ENCODE results near the gene MEGF11. TPM values are rescaled to one million over a fixed set of nuclear protein-coding genes. Genes with fewer than 3 reads are reported as not detected.

Gene MEGF11
- 0.91 TPM for polyA plus RNA-seq (2013, experiment 1 of 4)
- polyA plus RNA-seq (2013, experiment 2 of 4), result 0.92 TPM
- 0.75 TPM for polyA plus RNA-seq (2013, experiment 3 of 4)
- polyA plus RNA-seq (2013, experiment 4 of 4), result 0.97 TPM

DNA sequence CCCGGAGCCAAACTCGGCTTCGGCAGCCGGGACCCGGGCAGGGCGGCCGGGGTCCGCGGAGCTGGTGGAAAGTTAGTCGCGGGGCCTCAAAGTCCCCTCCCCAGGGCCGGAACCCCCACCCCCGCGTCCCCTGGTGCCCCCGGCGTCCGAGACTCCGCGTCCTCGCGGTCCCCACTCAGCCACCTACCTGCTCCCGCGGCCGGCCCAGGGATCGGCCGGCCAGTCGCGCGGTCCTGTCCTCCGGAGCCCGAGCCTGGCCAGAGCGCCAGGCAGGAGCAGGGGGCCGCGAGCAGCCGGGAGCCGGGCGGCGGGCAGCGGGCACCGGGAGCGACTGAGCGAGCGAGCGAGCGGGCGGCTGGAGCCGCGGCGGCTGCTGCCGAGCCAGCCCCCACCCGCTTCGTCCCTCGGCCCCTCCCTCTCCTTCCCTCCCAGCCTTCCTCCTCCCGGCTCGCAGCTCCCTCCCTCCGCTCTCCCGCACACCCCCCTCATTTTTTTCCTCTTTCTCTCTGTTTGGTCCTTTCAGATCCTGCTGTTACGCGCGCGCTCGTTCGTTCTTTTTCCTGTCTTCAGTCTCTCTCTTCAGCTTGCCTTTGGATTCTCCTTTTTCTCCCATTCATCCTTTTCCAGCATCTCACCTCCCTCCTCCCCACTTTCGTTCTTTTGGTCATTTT, at the start of gene MEGF11:
TSS of gene MEGF11 (minus strand) at position 333 of the 671 bp plus-strand sequence. CDS start 125,347 bp downstream, outside the sequence.
- H3K27me3 ChIP-seq (ENCODE audit: control insufficient read depth, insufficient read depth, low read length, poor library complexity, severe bottlenecking), result peaks cover 84% of the 10 kb centered on the region
- peaks cover 14% of the 10 kb centered on the region for H3K4me1 ChIP-seq (ENCODE audit: control insufficient read depth, insufficient read depth, low read length)
- H3K27ac ChIP-seq (ENCODE audit: insufficient read depth, low read depth, low read length, poor library complexity, severe bottlenecking), result no peak within 1 kb of the TSS
- peak within 1 kb of the TSS; percentile 44 for H3K4me3 ChIP-seq (ENCODE audit: insufficient read depth, low read depth, low read length)
- no peaks in the 10 kb centered on the region for H3K36me3 ChIP-seq (ENCODE audit: control insufficient read depth, insufficient read depth, low read length)
- WGBS, 2 experiments, result 0% methylated on average over 64 of the region's 64 CpGs
- no peaks in the 10 kb centered on the region for H3K9me3 ChIP-seq (ENCODE audit: control insufficient read depth, low read length)

DNA sequence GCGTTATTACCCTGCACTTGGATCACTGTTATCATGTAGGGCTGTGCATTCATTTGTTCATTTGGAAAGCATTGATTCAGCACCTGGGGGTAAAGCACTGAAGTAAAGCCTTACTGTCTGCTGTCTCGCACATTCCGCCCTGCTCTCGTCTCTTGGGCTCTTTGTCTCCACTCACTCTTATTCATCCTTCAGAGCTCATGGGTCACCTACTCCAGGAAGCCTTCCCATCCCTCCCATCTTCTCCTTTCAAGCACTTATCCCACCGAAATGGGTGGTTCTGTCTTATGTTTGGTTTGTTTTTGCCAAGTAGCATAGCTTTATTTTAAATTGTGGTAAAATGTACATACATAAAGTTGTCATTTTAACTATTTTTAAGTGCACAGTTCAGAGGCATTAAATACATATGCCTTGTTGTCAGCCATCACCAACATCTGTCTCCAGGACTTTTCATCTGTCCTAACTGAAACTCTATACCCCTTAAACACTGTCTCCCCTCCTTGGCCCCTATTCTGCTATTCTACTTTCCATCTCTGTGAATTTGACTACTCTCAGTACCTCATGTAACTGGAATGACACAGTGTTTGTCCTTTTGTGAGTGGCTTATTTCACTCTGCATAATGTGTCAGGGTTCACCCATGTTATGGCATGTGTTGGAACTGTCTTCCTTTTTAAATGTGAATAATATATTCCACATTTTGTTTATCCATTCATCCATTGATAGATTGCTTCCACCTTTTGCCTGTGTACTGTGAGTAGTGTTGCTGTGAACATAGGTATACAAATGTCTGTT, 49.1 kb upstream of the MEGF11 start:
- Histone ChIP-seq H3K27ac (ENCODE audit: insufficient read depth, low read depth, low read length, poor library complexity, severe bottlenecking) (no peak overlapping the region), H3K4me1 (ENCODE audit: control insufficient read depth, insufficient read depth, low read length) (no peaks in the 10 kb centered on the region), H3K36me3 (ENCODE audit: control insufficient read depth, insufficient read depth, low read length) (no peaks in the 10 kb centered on the region), H3K9me3 (ENCODE audit: control insufficient read depth, low read length) (no peaks in the 10 kb centered on the region), H3K27me3 (ENCODE audit: control insufficient read depth, insufficient read depth, low read length, poor library complexity, severe bottlenecking) (no peaks in the 10 kb centered on the region), H3K4me3 (ENCODE audit: insufficient read depth, low read depth, low read length) (no peak overlapping the region)
- WGBS, 2 experiments, result 82 to 88% methylated on average over 4 of the region's 5 CpGs

DNA sequence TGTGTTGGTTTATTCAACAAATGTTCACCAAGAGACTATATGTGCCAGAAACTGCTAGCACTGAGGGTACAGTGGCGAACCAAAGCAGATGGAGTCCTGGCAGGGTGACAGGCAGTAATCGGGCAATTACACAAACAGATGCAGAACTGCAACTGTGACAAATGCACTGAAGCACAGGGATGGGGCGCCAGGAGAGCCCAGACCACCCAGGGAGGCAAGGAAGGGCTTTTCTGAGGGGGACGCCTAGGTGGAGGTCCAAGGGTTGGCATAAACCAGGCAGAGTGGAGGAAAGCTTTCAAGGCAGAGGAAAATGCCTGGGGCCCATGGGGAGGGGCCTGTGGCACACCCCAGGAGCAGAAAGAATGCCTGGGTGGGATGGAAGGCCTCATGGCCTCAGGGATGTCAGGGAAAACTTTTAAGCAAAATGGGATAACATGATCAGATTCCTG, 45.3 kb upstream of the MEGF11 start:
- Histone ChIP-seq H3K4me3 (ENCODE audit: insufficient read depth, low read depth, low read length) (no peak overlapping the region), H3K9me3 (ENCODE audit: control insufficient read depth, low read length) (no peaks in the 10 kb centered on the region), H3K27ac (ENCODE audit: insufficient read depth, low read depth, low read length, poor library complexity, severe bottlenecking) (no peak overlapping the region), H3K27me3 (ENCODE audit: control insufficient read depth, insufficient read depth, low read length, poor library complexity, severe bottlenecking) (peaks cover 19% of the 10 kb centered on the region), H3K4me1 (ENCODE audit: control insufficient read depth, insufficient read depth, low read length) (peaks cover 6% of the 10 kb centered on the region), H3K36me3 (ENCODE audit: control insufficient read depth, insufficient read depth, low read length) (no peaks in the 10 kb centered on the region)
- WGBS, 2 experiments, result 74 to 76% methylated on average over 4 of the region's 4 CpGs

DNA sequence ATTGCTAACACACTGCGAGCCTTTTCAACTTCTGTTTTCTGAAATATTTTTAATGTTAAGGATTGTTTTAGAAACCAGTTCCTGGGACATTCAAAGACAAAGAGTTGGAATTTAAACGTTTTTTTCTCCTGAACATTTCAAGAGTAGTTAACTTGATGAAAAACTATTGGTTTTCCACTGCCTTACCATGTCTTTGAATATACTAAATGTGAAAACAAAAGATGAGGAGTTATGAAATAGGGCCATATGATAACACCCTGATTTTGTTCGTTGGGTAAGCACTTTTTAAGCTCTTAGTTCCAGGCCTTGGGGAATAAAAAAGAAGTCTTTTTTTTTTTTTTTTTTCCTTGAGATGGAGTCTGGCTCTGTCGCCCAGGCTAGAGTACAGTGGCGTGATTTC, 42.6 kb upstream of the MEGF11 start:
- peaks cover 32% of the 10 kb centered on the region for H3K27me3 ChIP-seq (ENCODE audit: control insufficient read depth, insufficient read depth, low read length, poor library complexity, severe bottlenecking)
- peaks cover 6% of the 10 kb centered on the region for H3K4me1 ChIP-seq (ENCODE audit: control insufficient read depth, insufficient read depth, low read length)
- no peak overlapping the region for H3K27ac ChIP-seq (ENCODE audit: insufficient read depth, low read depth, low read length, poor library complexity, severe bottlenecking)
- H3K4me3 ChIP-seq (ENCODE audit: insufficient read depth, low read depth, low read length), result no peak overlapping the region
- WGBS, 2 experiments, result 92 to 96% methylated on average over 5 of the region's 5 CpGs
- no peaks in the 10 kb centered on the region for H3K9me3 ChIP-seq (ENCODE audit: control insufficient read depth, low read length)
- H3K36me3 ChIP-seq (ENCODE audit: control insufficient read depth, insufficient read depth, low read length), result no peaks in the 10 kb centered on the region

DNA sequence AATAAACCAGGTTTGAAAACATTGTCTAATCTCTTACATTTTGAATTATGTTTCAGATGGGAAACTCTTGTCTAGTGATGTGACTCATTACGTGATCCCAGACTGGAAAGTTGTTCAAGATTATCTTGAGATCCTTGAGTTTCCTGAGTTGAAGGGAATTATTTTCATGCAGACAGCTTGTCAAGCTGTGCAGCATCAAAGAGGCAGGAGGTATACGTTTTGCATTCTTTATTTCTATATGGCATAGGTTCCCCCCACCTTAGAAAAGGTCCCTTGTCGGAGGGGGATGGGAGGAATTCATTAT, 41.3 kb upstream of the MEGF11 start:
- Histone ChIP-seq H3K27ac (ENCODE audit: insufficient read depth, low read depth, low read length, poor library complexity, severe bottlenecking) (no peak overlapping the region), H3K36me3 (ENCODE audit: control insufficient read depth, insufficient read depth, low read length) (no peaks in the 10 kb centered on the region), H3K4me3 (ENCODE audit: insufficient read depth, low read depth, low read length) (no peak overlapping the region), H3K27me3 (ENCODE audit: control insufficient read depth, insufficient read depth, low read length, poor library complexity, severe bottlenecking) (peaks cover 32% of the 10 kb centered on the region), H3K9me3 (ENCODE audit: control insufficient read depth, low read length) (no peaks in the 10 kb centered on the region), H3K4me1 (ENCODE audit: control insufficient read depth, insufficient read depth, low read length) (peaks cover 6% of the 10 kb centered on the region)
- 36 to 50% methylated on average over 2 to 3 of the region's 3 CpGs for WGBS, 2 experiments

DNA sequence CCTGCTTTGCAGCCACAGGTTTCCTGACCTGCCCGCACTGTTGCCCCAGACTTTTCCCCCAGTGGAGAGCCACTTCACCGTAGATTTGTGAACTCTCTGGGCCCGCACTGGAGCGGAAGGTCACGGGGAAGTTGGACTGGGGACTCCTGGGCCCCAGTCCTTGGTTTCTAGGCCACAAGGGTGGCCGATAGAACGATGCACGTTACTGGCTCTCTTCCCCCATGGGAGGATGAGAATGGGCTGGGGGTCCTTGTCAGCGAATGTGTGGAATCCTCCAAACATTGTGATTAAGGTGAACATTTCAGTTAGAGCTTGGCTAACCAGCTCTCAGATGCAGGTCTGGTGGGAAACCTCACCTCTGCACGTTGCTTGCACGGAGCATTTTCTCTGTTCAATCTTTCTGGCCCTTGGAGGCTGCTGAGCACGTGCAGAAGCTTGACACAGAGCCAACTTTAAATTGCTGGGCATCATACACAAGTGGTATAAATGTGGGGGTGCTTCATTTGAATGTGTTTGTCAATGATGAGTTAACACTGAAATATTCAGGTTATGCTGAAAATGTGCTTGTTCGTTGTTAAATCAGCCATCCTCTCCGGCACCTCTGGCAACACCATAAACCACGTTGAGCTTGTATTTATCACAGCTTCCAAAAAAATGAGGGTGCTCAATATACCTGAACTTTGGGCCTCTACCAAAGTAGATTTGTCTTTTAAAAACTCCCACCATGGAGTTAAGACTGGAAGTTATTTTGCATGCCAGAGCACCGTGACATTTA, 40.8 kb upstream of the MEGF11 start:
- Histone ChIP-seq H3K27ac (ENCODE audit: insufficient read depth, low read depth, low read length, poor library complexity, severe bottlenecking) (no peak overlapping the region), H3K27me3 (ENCODE audit: control insufficient read depth, insufficient read depth, low read length, poor library complexity, severe bottlenecking) (peaks cover 32% of the 10 kb centered on the region), H3K9me3 (ENCODE audit: control insufficient read depth, low read length) (no peaks in the 10 kb centered on the region), H3K4me3 (ENCODE audit: insufficient read depth, low read depth, low read length) (peak overlapping the region; percentile 52), H3K4me1 (ENCODE audit: control insufficient read depth, insufficient read depth, low read length) (peaks cover 6% of the 10 kb centered on the region), H3K36me3 (ENCODE audit: control insufficient read depth, insufficient read depth, low read length) (no peaks in the 10 kb centered on the region)
- WGBS, 2 experiments, result 15 to 19% methylated on average over 16 of the region's 16 CpGs

DNA sequence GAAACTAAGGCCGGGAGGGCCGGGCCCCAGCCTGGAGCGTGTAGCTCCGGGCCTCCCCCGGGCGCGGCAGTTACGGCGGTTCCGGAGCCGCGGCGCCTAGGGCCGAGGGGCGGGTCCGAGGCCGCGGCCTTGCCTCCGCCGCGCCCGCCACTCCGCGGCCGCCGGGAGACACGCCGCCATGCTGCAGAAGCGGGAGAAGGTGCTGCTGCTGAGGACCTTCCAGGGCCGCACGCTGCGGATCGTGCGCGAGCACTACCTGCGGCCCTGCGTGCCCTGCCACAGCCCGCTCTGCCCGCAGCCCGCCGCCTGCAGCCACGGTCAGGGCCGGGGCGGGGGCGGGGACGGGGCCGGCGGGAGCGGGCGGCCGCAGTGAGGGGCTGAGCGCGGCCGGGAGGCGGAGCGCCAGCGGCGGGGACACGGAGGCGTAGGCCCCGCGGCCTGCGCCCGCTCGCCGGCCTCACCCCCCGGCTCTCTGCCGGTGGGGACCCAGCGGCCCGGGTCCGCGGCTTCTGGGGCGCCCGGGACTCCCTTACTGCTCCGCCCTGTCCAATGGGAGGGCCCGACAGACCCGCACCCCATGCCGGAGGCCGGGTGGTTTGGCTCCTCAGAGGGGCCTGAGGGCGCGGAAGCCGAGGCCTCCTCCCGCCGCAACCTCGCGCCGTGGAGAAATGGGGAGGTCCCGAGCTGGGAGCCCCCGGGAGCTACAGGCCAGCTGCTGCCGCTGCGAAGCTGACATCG, 40.0 kb upstream of the MEGF11 start, which contains the start of gene DIS3L:
TSS of gene DIS3L (plus strand) at position 150 of the 738 bp plus-strand sequence. CDS start at position 179, 29 bp downstream.
- Histone ChIP-seq H3K4me1 (ENCODE audit: control insufficient read depth, insufficient read depth, low read length) (peaks cover 6% of the 10 kb centered on the region), H3K4me3 (ENCODE audit: insufficient read depth, low read depth, low read length) (peak within 1 kb of the TSS; percentile 52), H3K27me3 (ENCODE audit: control insufficient read depth, insufficient read depth, low read length, poor library complexity, severe bottlenecking) (peaks cover 32% of the 10 kb centered on the region), H3K27ac (ENCODE audit: insufficient read depth, low read depth, low read length, poor library complexity, severe bottlenecking) (no peak within 1 kb of the TSS), H3K36me3 (ENCODE audit: control insufficient read depth, insufficient read depth, low read length) (no peaks in the 10 kb centered on the region), H3K9me3 (ENCODE audit: control insufficient read depth, low read length) (no peaks in the 10 kb centered on the region)
- 0% methylated on average over 92 of the region's 92 CpGs for WGBS, 2 experiments

DNA sequence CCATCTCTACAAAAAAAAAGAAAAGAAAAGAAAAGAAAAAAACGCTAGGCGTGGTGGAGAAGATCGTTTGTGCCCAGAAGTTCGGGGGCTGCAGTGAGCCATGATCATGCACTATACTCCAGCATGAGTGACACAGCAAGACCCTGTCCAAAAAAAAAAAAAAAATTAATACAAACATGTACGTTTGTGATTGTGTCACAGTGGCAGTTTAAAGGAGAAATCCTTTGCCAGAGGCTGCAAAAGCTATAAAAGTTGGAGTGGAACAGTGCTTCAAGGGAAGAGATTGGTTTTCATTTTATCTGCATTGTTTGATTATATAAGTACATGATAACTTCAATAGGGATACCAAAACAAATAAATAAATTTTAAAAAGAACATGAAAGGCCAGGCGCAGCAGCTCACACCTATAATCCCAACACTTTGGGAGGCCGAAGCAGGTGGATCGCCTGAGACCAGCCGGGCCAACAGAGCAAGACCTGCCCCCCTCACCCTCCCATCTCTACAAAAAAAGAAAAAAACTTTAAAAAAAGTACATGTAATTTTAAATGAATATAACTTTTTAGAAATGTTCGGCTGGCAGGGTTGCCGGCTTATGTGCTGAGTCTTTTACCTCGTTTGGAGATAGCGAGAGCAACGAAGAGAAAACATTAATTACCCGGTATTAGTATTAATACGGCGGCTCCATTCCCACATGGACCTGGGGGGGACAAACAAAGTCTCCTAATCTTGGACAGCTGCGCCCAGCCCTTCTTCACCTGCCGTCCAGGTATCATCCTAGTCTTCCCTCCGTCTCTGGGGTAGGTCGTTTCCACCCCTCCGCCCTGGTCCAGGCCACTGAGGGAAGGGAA, 39.2 kb upstream of the MEGF11 start:
- H3K27me3 ChIP-seq (ENCODE audit: control insufficient read depth, insufficient read depth, low read length, poor library complexity, severe bottlenecking), result peaks cover 32% of the 10 kb centered on the region
- H3K4me3 ChIP-seq (ENCODE audit: insufficient read depth, low read depth, low read length), result peak overlapping the region; percentile 52
- peaks cover 6% of the 10 kb centered on the region for H3K4me1 ChIP-seq (ENCODE audit: control insufficient read depth, insufficient read depth, low read length)
- no peak overlapping the region for H3K27ac ChIP-seq (ENCODE audit: insufficient read depth, low read depth, low read length, poor library complexity, severe bottlenecking)
- H3K36me3 ChIP-seq (ENCODE audit: control insufficient read depth, insufficient read depth, low read length), result no peaks in the 10 kb centered on the region
- WGBS, 2 experiments, result 50 to 57% methylated on average over 21 to 22 of the region's 22 CpGs
- no peaks in the 10 kb centered on the region for H3K9me3 ChIP-seq (ENCODE audit: control insufficient read depth, low read length)
